Endometrium (tissue), 2 donors: Measurements from ENCODE around the gene PDE4D.
"Not testable (repeated sequence)": the region's sequence is repeated elsewhere in the genome, so short reads cannot be mapped to it uniquely, and the experiment has no call there.

Experiments used
- FAIRE-seq: peaks from 2 replicates; lab custom pipeline; 2012; peaks lifted over from hg19 to GRCh38; lab: Jason Lieb, UNC
- donor health status: control.
- donor health status: control.

Gene PDE4D

DNA sequence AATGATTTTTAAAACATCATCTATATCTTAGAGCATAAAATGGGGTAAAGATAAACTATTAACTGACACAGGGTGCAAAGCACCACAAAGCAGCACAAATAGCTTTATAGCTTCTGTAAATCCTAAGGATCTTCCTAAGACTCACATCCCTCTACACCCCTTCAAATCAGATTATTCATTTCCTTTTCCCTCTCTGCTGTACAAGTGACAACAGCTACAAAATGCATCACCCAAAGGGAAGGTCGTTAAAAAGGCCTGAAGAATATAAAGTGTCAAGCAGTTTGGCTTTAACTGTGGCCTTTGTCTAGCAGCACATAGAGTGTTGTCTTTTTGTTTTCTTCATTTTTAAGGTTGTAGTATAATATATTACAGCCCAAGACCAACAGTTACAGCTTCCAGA lies 422.1 kb downstream of the PDE4D start:
- no peak for FAIRE-seq

DNA sequence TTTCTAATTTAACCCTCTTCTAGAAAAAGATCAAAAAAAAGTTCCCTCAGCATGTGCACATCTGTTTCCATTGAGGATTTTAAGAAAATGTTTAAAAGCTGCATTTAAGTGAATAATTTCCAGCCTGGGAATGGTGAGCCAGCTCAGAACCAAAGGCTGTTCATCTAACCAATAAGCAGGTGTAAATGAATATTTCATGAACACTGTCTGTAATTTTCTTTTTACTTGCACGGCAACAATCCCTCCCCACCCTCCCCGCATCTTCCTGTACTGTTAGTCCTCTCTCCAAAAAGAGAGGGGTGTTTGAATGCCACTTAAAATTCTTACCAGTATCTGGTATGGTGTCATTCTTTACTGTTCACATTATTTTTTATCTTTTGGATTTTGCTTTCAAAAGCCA lies 425.6 kb downstream of the PDE4D start:
- FAIRE-seq, result no peak

DNA sequence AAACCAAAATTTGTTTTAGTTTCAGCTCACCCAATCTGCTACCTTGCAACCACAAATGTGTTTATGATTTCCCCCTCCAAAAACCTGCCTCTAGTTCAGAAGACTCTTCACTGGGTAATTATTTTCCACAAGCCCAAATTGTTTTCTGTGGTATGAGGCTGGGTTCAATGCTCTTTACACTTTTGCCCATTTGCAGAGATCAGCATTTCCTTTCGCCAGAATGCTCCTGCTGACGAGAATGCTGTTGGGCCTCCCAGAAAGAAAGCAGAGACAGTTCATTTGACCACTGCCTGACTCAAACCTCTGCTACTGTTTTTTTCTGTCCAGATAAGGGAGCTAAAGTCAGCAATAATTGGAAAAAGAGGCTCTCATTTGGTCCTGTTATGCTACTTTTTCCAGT lies 427.3 kb downstream of the PDE4D start:
- no peak for FAIRE-seq

DNA sequence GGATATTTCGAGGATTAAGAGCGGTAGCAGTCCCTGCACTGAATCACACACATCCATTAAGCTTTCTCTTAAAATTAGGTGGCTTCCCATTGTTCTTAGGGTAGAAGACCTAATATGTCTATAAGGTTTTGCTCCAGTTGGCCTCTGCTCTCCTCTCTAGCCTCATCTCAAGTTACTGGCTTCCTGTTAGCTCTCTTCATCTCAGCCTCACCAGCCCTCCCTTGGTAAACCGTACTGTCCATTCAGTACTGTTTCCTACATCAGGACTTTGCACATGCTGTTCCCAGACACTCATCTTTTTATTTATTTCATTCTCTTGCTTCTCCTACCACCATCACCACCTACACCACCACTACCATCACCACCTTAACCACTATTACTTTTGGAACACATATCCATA lies 428.6 kb downstream of the PDE4D start:
- no peak for FAIRE-seq

DNA sequence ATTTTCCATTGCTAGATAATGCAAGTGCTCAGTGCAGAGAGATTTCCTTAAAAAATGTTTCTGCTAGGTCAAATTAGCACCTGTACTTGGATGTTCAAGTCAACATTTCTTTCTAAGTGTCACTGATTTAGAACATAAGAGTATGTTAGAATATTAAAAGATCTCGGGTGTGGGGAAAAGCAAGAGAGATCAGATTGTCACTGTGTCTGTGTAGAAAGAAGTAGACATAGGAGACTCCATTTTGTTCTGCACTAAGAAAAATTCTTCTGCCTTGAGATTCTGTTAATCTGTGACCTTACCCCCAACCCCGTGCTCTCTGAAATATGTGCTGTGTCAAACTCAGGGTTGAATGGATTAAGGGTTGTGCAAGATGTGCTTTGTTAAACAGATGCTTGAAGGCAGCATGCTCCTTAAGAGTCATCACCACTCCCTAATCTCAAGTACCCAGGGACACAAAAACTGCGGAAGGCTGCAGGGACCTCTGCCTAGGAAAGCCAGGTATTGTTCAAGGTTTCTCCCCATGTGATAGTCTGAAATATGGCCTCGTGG lies 429.8 kb downstream of the PDE4D start:
- FAIRE-seq, result not testable (repeated sequence)

DNA sequence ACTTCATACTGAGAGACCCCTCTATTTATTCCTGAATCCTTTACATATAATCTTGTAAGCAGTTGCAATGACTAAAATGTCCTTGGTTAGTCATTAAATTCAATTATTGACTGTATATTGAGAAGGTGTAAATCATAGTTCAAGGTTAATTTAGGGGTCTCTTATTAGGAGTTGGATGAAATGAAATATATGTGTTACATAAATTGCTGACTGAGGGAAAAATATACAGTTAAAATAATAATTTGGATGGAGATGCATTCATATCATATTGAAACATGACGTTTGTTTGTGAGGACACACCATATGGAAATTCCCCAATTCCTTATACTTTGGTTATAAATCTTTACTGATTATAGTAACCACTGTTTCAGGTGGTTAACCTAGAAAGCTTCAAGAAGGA lies 430.6 kb downstream of the PDE4D start:
- FAIRE-seq, result no peak

DNA sequence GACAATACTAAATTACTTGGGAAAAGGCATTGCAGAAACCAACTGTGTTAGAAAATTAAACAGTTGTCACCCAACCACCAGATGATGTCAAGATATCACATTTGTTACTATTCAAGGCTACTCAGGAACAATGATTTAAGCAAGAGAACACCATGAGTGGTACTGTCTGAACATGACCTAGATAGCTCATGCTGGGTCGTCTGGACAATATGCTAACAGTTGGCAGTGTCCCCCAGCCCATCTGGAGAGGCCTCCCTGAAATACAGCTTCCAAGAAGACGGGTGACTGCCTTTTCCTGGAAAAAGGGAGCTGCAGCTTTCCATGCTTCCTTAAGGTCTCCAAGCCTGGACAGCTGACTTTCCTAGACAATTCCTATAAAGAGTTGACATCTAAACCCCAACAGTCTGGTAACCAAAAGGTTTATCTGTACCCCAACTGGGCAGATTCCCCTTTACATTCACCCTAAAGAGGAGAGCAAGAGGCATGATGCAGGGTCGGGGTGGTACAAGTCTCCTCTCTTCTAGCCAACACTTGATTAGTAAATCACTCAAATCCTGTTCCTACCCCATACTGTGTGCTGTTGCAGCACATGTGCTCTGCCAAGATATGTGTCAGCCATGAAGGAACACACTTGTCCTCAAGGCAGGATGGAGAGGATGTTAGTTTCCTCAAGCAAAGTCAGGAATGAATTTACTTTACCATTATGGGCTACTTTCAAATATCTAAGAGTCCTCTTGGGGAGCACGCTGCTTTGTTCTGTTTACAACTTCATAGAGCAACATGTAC lies 433.0 kb downstream of the PDE4D start:
- no peak for FAIRE-seq

DNA sequence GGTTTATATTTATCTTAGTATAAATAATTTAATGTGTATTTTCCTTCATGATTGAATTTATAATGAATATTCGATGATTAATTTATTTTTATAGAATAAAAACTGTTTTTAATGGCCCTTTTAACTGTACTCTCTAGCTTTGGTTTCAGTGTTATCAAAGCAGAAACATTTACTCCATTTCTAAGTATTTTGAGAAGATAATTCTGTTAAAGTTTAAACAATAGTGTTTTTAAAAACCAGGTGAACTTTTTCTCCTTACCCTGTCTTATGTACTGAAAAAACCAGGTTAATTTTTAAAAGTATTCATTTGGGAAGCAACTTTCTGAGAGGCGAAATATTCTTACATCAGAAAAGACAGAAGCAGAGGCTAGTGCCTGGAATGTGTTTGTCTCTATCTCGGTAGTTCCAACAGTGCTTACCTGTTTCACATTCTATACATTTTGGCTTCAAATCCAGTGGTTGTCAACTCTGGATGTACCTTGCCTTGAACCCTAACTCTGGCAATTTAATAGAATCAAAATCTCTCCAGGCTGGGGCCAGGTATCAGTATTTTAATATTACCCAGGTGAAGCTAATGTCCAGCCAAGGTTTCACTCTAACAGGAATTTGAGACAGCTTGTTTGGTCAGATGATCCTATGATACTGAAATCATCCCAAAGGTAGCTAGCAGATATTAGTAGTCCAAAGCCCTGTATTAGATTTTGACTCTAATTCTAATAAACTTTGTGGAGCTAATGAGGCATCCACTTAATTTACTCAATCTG lies 434.4 kb downstream of the PDE4D start:
- FAIRE-seq, result no peak

DNA sequence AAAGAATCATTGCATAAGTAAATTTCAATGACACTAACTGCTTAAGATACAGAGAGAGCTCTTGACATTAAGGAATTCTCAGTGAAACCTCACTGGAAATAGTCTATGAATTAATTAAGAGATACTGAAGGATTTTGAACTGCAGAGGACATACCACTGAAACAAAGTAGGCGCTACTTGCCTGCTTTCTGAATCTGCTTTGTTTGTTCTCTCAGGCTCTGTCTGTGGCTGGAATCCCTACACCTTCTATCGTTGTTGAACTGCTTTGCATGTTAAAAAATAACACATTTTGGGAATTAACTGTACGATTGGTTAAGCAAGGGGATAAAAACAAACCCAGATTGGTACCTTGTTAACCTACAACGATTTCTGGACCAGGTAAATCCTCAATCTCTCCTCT lies 435.2 kb downstream of the PDE4D start:
- no peak for FAIRE-seq

DNA sequence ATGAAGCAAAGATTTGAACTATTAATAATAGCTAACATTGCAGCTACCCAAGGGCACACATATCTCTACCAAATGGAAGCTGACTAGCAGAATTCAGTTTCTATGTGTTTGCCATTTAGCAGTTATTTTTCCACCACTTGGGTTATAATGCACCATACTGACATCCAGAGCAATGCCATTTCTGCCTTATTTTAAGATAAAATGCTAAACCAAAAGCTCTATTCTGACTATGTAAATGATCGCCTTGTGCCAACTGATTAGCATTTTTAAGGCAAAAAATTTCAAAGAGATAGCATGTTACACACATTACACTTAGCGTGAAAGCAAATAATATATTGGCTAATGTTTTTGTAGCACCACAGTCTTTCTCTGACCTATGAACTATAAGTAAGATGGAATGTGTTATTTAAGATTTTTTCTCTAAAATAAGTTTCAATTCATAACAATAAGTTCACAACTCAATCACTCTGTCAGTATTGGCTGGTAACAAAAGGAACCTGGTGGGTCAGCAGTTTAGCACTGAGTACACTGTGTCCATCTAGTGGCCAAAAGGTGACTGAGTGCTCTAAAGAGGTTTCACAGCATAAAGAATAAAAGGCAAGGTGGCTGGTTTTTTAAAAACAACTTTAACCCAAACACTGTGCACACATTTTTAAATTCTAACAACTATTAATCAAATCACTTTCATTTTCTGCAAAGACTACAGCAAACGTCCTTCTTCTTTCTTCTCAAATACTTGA lies 443.5 kb downstream of the PDE4D start:
- FAIRE-seq, result no peak

DNA sequence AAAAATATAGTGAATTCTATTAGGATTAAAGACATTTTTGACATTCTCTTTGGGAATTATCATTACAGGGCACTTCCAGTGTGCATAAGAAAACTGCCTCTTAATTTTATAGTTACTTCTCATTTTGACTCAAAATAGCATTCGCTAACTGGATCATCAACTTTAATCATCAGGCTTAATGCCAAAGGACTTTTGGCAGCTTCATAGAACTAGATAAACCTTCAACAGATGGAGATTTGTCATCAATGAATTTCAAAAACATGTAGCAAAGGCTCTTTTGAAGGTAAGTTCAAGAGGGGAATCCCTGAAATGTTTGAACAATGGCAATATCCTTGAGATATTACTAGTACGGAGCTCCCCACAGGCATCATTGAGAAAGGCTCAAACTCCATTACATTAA lies 447.2 kb downstream of the PDE4D start:
- no peak for FAIRE-seq

DNA sequence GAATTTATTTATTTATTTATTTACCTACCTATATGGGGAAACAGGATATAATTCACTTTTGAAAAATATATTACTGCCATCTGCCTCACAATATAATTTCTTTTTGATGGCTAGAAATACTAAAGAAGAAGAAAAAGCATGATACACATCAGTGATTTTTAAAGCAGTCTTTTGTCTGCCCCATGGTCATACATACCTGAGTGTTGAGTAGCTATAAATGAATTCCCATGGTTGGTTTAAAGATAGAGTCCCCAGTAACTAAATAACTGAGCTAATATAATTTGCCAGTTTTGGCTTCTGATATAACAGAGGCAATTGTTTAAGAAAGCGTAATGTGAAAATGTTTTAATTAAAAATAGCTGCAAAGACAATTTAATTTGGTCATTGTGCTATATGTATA lies 447.8 kb downstream of the PDE4D start:
- no peak for FAIRE-seq

DNA sequence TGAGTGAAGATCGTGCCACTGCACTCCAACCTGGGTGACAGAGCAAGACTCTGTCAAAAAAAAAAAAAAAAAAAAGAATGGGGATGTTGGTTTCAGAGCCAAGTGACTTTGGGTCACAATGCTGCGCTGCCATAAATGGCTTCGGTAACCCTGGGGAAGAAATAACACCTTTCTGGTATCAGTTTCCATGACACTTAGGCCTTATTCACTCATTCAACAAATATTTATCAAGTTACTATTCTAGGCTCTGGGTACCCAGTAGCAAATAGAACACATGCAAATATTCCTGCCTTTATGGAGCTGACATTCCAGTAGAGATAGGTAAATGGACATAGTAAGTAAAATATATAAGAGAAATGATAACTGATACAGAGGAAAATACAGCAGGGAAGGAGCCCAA lies 454.2 kb downstream of the PDE4D start:
- no peak for FAIRE-seq

DNA sequence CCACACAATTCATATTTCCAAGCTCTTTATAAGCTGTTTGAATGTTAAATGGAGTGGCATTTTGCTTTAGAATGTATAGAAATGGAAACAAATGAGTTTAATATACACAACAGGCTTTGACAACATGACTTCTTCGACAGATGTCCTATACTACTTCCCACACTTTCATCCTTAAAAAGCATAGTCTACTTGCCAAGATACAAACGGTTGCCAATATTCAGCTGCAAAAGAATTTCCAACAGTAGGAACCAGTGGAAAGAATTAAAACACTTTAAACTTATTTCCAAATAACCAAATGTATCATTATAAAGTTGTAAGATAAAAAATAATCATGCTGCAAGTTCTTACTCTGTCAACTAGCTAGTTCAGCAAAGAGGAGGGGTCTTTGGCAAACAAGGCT lies 456.4 kb downstream of the PDE4D start:
- FAIRE-seq, result no peak

DNA sequence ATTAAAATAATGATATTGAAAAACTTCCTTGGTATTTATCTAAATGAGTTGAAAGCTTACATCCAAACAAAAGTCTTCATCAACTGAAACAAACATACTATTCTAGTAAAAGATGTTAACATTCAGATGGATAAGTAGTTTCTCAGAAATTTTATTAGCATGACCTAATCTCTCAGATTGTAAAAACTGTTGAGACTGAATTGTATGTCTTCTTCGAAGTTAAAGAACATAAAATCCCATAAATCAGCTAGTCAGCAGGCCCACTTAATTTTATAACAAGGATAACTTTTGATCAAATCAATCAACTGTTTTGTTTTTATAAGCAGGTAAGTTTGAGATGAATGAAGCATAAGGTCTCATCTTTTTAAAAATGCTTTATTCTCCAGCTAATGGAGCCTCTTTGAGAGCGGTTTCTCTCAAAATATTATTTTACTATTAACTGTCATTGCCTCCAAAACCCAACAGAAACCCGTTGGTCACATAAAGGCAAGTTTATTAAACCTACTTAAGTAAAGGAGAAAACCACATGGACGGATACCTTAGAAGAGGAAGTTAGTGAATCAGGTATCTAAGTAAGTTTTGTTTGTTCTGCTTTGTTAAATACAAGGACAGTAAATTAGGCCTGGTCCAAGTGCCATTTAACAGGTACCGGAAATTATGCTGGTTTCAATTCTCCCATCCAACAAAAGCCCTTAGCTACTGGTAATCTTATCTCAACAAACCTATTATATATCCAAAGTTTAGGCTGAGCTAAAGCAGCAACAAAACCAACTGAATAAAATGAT lies 457.0 kb downstream of the PDE4D start:
- FAIRE-seq, result no peak

DNA sequence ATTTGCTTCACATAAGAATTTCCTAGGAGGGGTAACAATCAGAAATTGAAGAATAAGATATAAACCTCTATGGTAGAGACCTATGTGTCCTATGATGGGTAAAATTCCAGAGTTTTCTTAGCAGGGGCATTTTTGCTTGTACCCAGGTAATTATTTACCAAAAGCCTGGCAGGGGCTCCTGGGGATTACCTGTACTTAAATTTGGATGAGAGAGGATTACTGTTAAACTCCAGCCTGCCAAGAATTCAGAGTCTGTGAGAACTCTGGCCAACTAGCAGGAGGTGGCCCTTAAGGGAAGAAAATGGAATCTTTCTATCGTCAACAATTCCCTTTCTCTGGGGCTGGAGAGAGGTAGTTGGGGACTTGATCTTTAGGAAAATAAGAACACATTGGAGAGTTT lies 460.4 kb downstream of the PDE4D start:
- no peak for FAIRE-seq

DNA sequence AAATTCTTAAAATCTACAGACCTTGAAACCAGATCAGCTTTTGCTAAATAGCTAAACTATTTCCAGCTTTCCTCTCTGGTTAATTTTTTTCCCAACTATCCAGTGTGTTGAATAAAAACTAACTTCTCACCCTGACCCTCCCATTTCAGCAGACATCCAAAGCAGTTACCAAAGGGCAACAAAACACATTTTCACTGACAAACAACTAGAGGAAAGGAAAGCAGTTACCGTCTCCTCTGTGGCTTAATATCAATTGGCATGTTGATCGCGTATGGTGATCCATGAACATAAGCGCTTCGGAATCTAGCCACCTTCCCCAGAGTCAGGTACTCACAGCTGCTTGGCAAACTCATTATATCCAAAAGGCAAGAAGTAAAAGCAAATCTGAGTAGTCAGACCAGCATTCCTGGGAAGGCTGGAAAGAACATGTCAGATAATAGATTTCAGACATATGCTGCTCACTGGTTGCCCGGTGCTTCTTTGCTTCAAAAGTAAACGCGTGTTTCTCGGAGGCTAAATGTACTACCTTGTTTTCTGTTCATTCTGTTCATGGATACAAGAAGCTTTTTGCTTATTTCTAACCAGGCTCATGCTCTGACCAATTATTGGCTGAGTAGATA lies 463.4 kb downstream of the PDE4D start:
- FAIRE-seq, result no peak

DNA sequence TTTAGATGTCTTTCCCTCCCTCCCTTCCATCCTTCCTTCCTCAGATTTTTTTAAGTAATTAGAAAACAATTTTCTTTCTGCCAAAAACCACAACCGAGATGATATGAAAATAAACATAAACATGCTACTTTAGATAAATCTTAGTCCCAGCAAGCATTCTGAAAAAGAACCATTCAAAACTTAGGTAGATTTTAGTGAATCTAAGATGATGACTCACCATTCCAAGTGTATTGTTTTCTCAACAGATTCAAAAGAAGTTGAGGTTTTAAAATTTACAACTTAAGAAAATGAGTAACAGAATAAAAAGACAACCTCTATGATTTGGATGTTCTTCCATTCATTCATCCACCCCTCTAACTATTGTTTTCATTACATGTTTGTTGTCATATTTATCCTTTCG lies 465.1 kb downstream of the PDE4D start:
- FAIRE-seq, result no peak

DNA sequence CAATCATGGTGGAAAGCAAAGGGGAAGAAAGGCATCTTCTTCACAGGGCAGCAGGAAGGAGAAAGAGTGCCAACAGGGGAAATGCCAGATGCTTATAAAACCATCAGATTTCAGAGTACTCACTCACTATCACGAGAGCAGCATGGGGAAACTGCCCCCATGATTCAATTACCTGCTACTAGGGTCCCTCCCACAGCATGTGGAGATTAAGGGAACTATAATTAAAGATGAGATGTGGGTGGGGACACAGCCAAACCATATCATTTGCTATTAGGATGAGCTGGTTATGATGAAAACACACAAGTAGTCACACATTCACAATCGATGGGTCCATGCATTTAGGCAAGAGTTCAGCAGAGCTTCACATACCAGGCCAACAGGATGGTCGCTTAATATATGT lies 469.0 kb downstream of the PDE4D start:
- no peak for FAIRE-seq

DNA sequence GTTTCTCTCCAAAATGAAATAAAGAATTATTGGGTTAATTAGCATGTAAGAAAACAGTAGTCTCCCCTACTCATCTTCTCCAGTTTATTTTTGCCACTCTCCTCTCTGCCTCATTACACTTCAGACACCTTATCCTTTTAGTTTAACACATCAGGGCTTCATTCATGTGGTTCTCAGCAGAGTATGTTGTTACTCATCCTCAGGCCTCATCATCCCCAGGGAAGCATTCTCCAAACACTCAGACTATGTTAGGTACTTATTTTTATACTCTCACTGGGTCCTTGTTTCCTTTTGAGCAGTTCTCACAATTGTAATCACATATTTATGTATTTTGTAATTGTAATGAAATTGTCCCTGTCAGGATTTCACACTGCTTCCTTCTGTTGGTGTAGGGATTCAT lies 470.5 kb downstream of the PDE4D start:
- no peak for FAIRE-seq
